OCI-LY7 (cell line): Measurements from ENCODE around the gene GPR75. TPM values are rescaled to one million over a fixed set of nuclear protein-coding genes. Genes with fewer than 3 reads are reported as not detected.
"Not testable (repeated sequence)": the region's sequence is repeated elsewhere in the genome, so short reads cannot be mapped to it uniquely, and the experiment has no call there.

ENCODE experiments used
- BruUV-seq: library from RNA; stranded (reverse); fragments of 400-500 nt; replicated peaks from 2 replicates; lab custom pipeline; 2021; lab: Mats Ljungman, UMichigan
- CTCF ChIA-PET: fragments of 300-600 bp; sonication (Branson Sonifier 250); formaldehyde crosslinking; loops from one replicate; lab custom pipeline; 2022; ENCODE audit warnings: antibody characterized with exemption; ENCODE audit not compliant: unreplicated experiment; lab: Charles Lee
- POLR2A ChIA-PET: fragments of 300-600 bp; sonication (Branson Sonifier 250); formaldehyde crosslinking; loops from one replicate; lab custom pipeline; 2022; ENCODE audit warnings: antibody characterized with exemption; lab: Charles Lee
- DNase-seq: peaks from one replicate; pipeline ENCODE4 v3.0.0-alpha.2; 2015; ENCODE audit warnings: low spot score
- H2AFZ ChIP-seq: fragments of 200-600 bp; sonication (generic), shearing (Covaris generic); 2 replicates; pipeline ENCODE4 v1.6.1; 2014; ENCODE audit warnings: mild to moderate bottlenecking, antibody characterized with exemption, low read length, moderate library complexity
- H3K27ac ChIP-seq: fragments of 200-600 bp; sonication (generic); 2 replicates; pipeline ENCODE4 v1.5.1; 2014; ENCODE audit warnings: mixed run types, low read depth, mild to moderate bottlenecking, moderate library complexity, low read length, inconsistent platforms; ENCODE audit not compliant: poor library complexity, severe bottlenecking
- H3K36me3 ChIP-seq: fragments of 200-600 bp; sonication (generic); 2 replicates; pipeline ENCODE4 v1.6.1; 2014; ENCODE audit warnings: mild to moderate bottlenecking, antibody characterized with exemption, low read length, moderate library complexity, mixed read lengths; ENCODE audit not compliant: insufficient read depth
- H3K4me1 ChIP-seq: fragments of 200-600 bp; sonication (generic); 2 replicates; pipeline ENCODE4 v1.5.1; 2014; ENCODE audit warnings: mild to moderate bottlenecking, low read length; ENCODE audit not compliant: insufficient read depth, poor library complexity, severe bottlenecking
- H3K4me2 ChIP-seq: fragments of 200-600 bp; sonication (generic); 2 replicates; pipeline ENCODE4 v1.6.1; 2014; ENCODE audit warnings: mild to moderate bottlenecking, low read length
- H3K4me3 ChIP-seq: fragments of 200-600 bp; sonication (generic); 2 replicates; pipeline ENCODE4 v1.5.1; 2014; ENCODE audit warnings: mild to moderate bottlenecking, low read depth, low read length; ENCODE audit not compliant: poor library complexity, severe bottlenecking
- H3K79me2 ChIP-seq: fragments of 200-600 bp; sonication (generic); 2 replicates; pipeline ENCODE4 v1.6.1; 2016; ENCODE audit warnings: low read depth, mild to moderate bottlenecking, low read length, moderate library complexity, mixed read lengths; ENCODE audit not compliant: insufficient read depth
- H3K9me2 ChIP-seq: fragments of 200-600 bp; sonication (generic); 2 replicates; pipeline ENCODE4 v1.6.1; 2016; ENCODE audit warnings: mild to moderate bottlenecking, low read length, mixed read lengths; ENCODE audit not compliant: insufficient read depth
- H3K9me3 ChIP-seq: fragments of 200-600 bp; sonication (generic); 2 replicates; pipeline ENCODE4 v1.6.1; 2014; ENCODE audit warnings: mild to moderate bottlenecking, mixed run types, low read length, mixed read lengths
- H4K20me1 ChIP-seq: fragments of 200-600 bp; sonication (generic); 2 replicates; pipeline ENCODE4 v1.6.1; 2014; ENCODE audit warnings: mild to moderate bottlenecking, antibody characterized with exemption, low read length, moderate library complexity, mixed read lengths; ENCODE audit not compliant: insufficient read depth
- CTCF ChIP-seq: fragments of 200-600 bp; sonication (generic); conservative IDR thresholded peaks from 2 replicates; pipeline ENCODE4 v1.5.1; 2014; ENCODE audit warnings: mild to moderate bottlenecking, antibody characterized with exemption, low read length, moderate library complexity, mixed read lengths
- EZH2phosphoT487 ChIP-seq: fragments of 200-600 bp; sonication (generic); IDR thresholded peaks from 2 replicates; pipeline ENCODE4 v1.6.1; 2018; ENCODE audit warnings: low read depth, borderline replicate concordance, mild to moderate bottlenecking, mixed run types, antibody characterized with exemption, low read length, moderate library complexity, mixed read lengths
- intact Hi-C: fragments of 100-400 bp; cut with micrococcal nuclease; formaldehyde crosslinking; loops from one replicate; pipeline ENCODE4 v1.10.0; 2022; ENCODE audit not compliant: unreplicated experiment
- total RNA-seq, 2 experiments: library from RNA; depleted of rRNA in 1 of 2; stranded (reverse); fragments of >200 nt in 1 of 2; shearing (Covaris generic) in 1 of 2; gene quantifications; 2 replicates each; pipeline ENCODE4 v1.2.3, GENCODE V29; 2014 to 2022

Gene GPR75
- total RNA-seq, 2 experiments from 2014 or later: 4.8 to 5.7 TPM

GRCh38 chr2:53856272-53856671, 3.5 kb downstream of the GPR75 start:
- intact Hi-C loops: no loop called here
- no peaks in the 10 kb centered on the region for H4K20me1 ChIP-seq
- ChIA-PET CTCF (no interaction called here), POLR2A (no interaction called here)
- no peak overlapping the region for H3K4me2 ChIP-seq
- H3K36me3 ChIP-seq: peaks cover 62% of the 10 kb centered on the region
- no peaks in the 10 kb centered on the region for H3K4me1 ChIP-seq
- no peaks in the 10 kb centered on the region for H3K79me2 ChIP-seq
- no peak overlapping the region for H3K27ac ChIP-seq
- no peak overlapping the region for H2AFZ ChIP-seq
- no peak for DNase-seq
- no peak for TF ChIP-seq EZH2phosphoT487
- no peak for TF ChIP-seq CTCF
- H3K4me3 ChIP-seq: no peak overlapping the region
- H3K9me3 ChIP-seq: no peaks in the 10 kb centered on the region
- H3K9me2 ChIP-seq: no peaks in the 10 kb centered on the region
- no TSS peak for BruUV-seq

GRCh38 chr2:53854678-53855077, 5.1 kb downstream of the GPR75 start:
- Histone ChIP-seq H3K9me3 (no peaks in the 10 kb centered on the region), H3K27ac (no peak overlapping the region), H3K4me1 (no peaks in the 10 kb centered on the region), H3K36me3 (peaks cover 49% of the 10 kb centered on the region), H3K4me2 (no peak overlapping the region), H3K9me2 (no peaks in the 10 kb centered on the region), H3K4me3 (no peak overlapping the region), H3K79me2 (no peaks in the 10 kb centered on the region), H2AFZ (no peak overlapping the region), H4K20me1 (no peaks in the 10 kb centered on the region)
- no peak for DNase-seq
- ChIA-PET POLR2A (interaction anchor here (1.3 kb wide), 1 partner anchor 109 kb away, joined by 3 read pairs; no protein-coding TSS in a partner anchor), CTCF (no interaction called here)
- no TSS peak for BruUV-seq
- intact Hi-C loops: no loop called here
- TF ChIP-seq EZH2phosphoT487 (no peak), CTCF (no peak)

- H3K27ac ChIP-seq: no peak overlapping the region
- H3K9me3 ChIP-seq: no peaks in the 10 kb centered on the region
- H4K20me1 ChIP-seq: no peaks in the 10 kb centered on the region
- BruUV-seq: no TSS peak
- no peak overlapping the region for H2AFZ ChIP-seq
- no peaks in the 10 kb centered on the region for H3K79me2 ChIP-seq
- no peaks in the 10 kb centered on the region for H3K4me1 ChIP-seq
- intact Hi-C loops: no loop called here
- DNase-seq: no peak
- POLR2A ChIA-PET: interaction anchor here (0.9 kb wide), 1 partner anchor 20 kb away, joined by 3 read pairs; no protein-coding TSS in a partner anchor
- no peak overlapping the region for H3K4me3 ChIP-seq
- H3K9me2 ChIP-seq: no peaks in the 10 kb centered on the region
- no peak overlapping the region for H3K4me2 ChIP-seq
- no peak for TF ChIP-seq CTCF
- no peak for TF ChIP-seq EZH2phosphoT487
- peaks cover 36% of the 10 kb centered on the region for H3K36me3 ChIP-seq
- CTCF ChIA-PET: no interaction called here
Observed at GRCh38 chr2:53852532-53852931, 7.2 kb downstream of the GPR75 start.

GRCh38 chr2:53851052-53851757, 8.6 kb downstream of the GPR75 start:
- H3K79me2 ChIP-seq, H3K4me2 ChIP-seq, H3K27ac ChIP-seq, H3K9me3 ChIP-seq, DNase-seq, H3K4me3 ChIP-seq, H3K4me1 ChIP-seq, H4K20me1 ChIP-seq, H2AFZ ChIP-seq, CTCF ChIA-PET, BruUV-seq, H3K9me2 ChIP-seq, intact Hi-C loops: not testable (repeated sequence)
- POLR2A ChIA-PET: interaction anchor here (0.9 kb wide), 1 partner anchor 11 kb away, joined by 3 read pairs; no protein-coding TSS in a partner anchor
- peaks cover 32% of the 10 kb centered on the region for H3K36me3 ChIP-seq
